NCI-H2227 treated with DMSO at 0.1 percent for 48 hours (cell line): ENCODE measurements around the gene CHL1.
"Not testable (repeated sequence)": the region's sequence is repeated elsewhere in the genome, so short reads cannot be mapped to it uniquely, and the experiment has no call there.

Source experiments
- DNase-seq: peaks from one replicate; lab custom pipeline; 2025; lab: John Stamatoyannopoulos, UW

The CHL1 gene

GRCh38 chr3:341998-342397 lies 145.4 kb downstream of the CHL1 start:
- no peak for DNase-seq

GRCh38 chr3:346186-346585 lies 149.6 kb downstream of the CHL1 start:
- no peak for DNase-seq

GRCh38 chr3:347581-347980 lies 151.0 kb downstream of the CHL1 start:
- no peak for DNase-seq

- DNase-seq = no peak
Measured at GRCh38 chr3:350871-351371, 154.4 kb downstream of the CHL1 start.

GRCh38 chr3:352599-352998 lies 156.0 kb downstream of the CHL1 start:
- no peak for DNase-seq

- DNase-seq = no peak
Measured at GRCh38 chr3:353191-353739, 156.7 kb downstream of the CHL1 start.

GRCh38 chr3:354432-354831 lies 157.9 kb downstream of the CHL1 start:
- peak; percentile 29 for DNase-seq

GRCh38 chr3:355622-356021 lies 159.1 kb downstream of the CHL1 start:
- no peak for DNase-seq

- no peak for DNase-seq
Measured at GRCh38 chr3:356952-357351, 160.4 kb downstream of the CHL1 start.

- DNase-seq = no peak
Measured at GRCh38 chr3:359672-360071, 163.1 kb downstream of the CHL1 start.

GRCh38 chr3:362681-363338 lies 166.2 kb downstream of the CHL1 start:
- no peak for DNase-seq

GRCh38 chr3:364287-364686 lies 167.7 kb downstream of the CHL1 start:
- DNase-seq = no peak

- no peak for DNase-seq
Measured at GRCh38 chr3:365268-365667, 168.7 kb downstream of the CHL1 start.

GRCh38 chr3:366253-366652 lies 169.7 kb downstream of the CHL1 start:
- DNase-seq = not testable (repeated sequence)

GRCh38 chr3:373193-373779 lies 176.7 kb downstream of the CHL1 start:
- DNase-seq = no peak

GRCh38 chr3:374459-374858 lies 177.9 kb downstream of the CHL1 start:
- no peak for DNase-seq

- DNase-seq = peak; percentile 44
Measured at GRCh38 chr3:377158-377561, 180.6 kb downstream of the CHL1 start.

GRCh38 chr3:380801-381200 lies 184.2 kb downstream of the CHL1 start:
- DNase-seq = no peak

- DNase-seq = no peak
Measured at GRCh38 chr3:385151-385550, 188.6 kb downstream of the CHL1 start.

- DNase-seq = no peak
Measured at GRCh38 chr3:394775-395174, 198.2 kb downstream of the CHL1 start.

- no peak for DNase-seq
Measured at GRCh38 chr3:396293-396692, 199.7 kb downstream of the CHL1 start.

GRCh38 chr3:399647-400046 lies 203.1 kb downstream of the CHL1 start:
- no peak for DNase-seq

GRCh38 chr3:403826-404225 lies 207.3 kb downstream of the CHL1 start:
- DNase-seq = no peak

GRCh38 chr3:409011-409410 lies 212.4 kb downstream of the CHL1 start:
- no peak for DNase-seq
